Progenitor cell of endocrine pancreas (in vitro differentiated cells): ENCODE results near the gene CHST15. TPM values are rescaled to one million over a fixed set of nuclear protein-coding genes. Genes with fewer than 3 reads are reported as not detected.

Experiments
- DNase-seq: peaks from one replicate; pipeline ENCODE4 v3.0.0; 2021; ENCODE audit warnings: low spot score; ENCODE audit not compliant: unreplicated experiment
- H3K27ac Mint-ChIP-seq: 2 replicates; pipeline ENCODE4 v1.8.0; 2021; ENCODE audit warnings: mild to moderate bottlenecking, moderate library complexity, mixed read lengths
- H3K27me3 Mint-ChIP-seq: 2 replicates; pipeline ENCODE4 v1.8.0; 2021; ENCODE audit warnings: mixed read lengths
- H3K36me3 Mint-ChIP-seq: 2 replicates; pipeline ENCODE4 v1.8.0; 2022; ENCODE audit warnings: mixed read lengths; ENCODE audit not compliant: insufficient read depth
- H3K4me1 Mint-ChIP-seq: 2 replicates; pipeline ENCODE4 v1.8.0; 2021; ENCODE audit warnings: low read depth, mixed read lengths
- H3K4me3 Mint-ChIP-seq: 2 replicates; pipeline ENCODE4 v1.8.0; 2021; ENCODE audit warnings: low read depth, mild to moderate bottlenecking, moderate library complexity, mixed read lengths
- H3K9me3 Mint-ChIP-seq: 2 replicates; pipeline ENCODE4 v1.8.0; 2021; ENCODE audit warnings: low read depth, mixed read lengths
- CTCF ChIP-seq: fragments of 200-600 bp; sonication (generic); IDR thresholded peaks from one replicate; pipeline ENCODE4 v1.5.0; 2021; ENCODE audit warnings: antibody characterized with exemption, mild to moderate bottlenecking; ENCODE audit not compliant: unreplicated experiment
- total RNA-seq: library from RNA; stranded (reverse); gene quantifications from 2 replicates; pipeline ENCODE4 v1.2.1, GENCODE V29; 2021

CHST15 gene
- total RNA-seq, 1 donor from 2014 or later, result 7.9 TPM

DNA sequence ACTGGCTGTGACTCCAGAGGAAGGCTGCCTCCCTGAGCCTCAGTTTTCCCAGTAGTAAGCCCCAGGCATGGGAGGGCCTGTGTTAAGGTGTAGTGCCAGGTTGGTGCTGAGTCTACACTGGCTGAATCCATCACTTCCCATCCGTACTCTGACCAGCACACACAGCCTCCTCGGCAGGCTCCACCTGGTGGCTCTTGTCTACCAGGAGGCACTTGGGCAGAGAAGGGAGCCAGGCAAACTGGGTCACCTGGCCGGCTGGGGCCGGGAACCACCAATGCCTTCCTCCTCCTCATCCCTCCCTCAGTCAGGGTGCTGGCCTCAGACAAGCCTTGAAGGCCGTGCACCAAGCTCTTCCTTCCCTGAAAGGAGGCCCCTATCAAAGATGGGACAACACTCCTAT lies 75.7 kb downstream of the CHST15 start:
- peaks cover 2% of the 10 kb centered on the region for H3K36me3 Mint-ChIP-seq
- no peak for TF ChIP-seq CTCF
- H3K27ac Mint-ChIP-seq, result no peak overlapping the region
- no peak overlapping the region for H3K4me3 Mint-ChIP-seq
- peaks cover 11% of the 10 kb centered on the region for H3K27me3 Mint-ChIP-seq
- H3K9me3 Mint-ChIP-seq, result peaks cover 9% of the 10 kb centered on the region
- no peaks in the 10 kb centered on the region for H3K4me1 Mint-ChIP-seq
- no peak for DNase-seq

GRCh38 chr10:124016804-124017375 lies 76.5 kb downstream of the CHST15 start:
- Mint-ChIP-seq H3K4me3 (no peak overlapping the region), H3K27me3 (peaks cover 7% of the 10 kb centered on the region), H3K27ac (no peak overlapping the region), H3K4me1 (no peaks in the 10 kb centered on the region), H3K36me3 (peaks cover 2% of the 10 kb centered on the region), H3K9me3 (peaks cover 9% of the 10 kb centered on the region)
- no peak for DNase-seq
- no peak for TF ChIP-seq CTCF

GRCh38 chr10:124015991-124016390 lies 77.4 kb downstream of the CHST15 start:
- Mint-ChIP-seq H3K36me3 (peaks cover 4% of the 10 kb centered on the region), H3K4me3 (no peak overlapping the region), H3K27ac (no peak overlapping the region), H3K4me1 (no peaks in the 10 kb centered on the region), H3K9me3 (peaks cover 9% of the 10 kb centered on the region), H3K27me3 (peaks cover 3% of the 10 kb centered on the region)
- TF ChIP-seq CTCF, result no peak
- DNase-seq, result no peak

GRCh38 chr10:124014416-124015154 lies 78.8 kb downstream of the CHST15 start:
- H3K9me3 Mint-ChIP-seq, result peaks cover 9% of the 10 kb centered on the region
- H3K27ac Mint-ChIP-seq, result no peak overlapping the region
- H3K36me3 Mint-ChIP-seq, result peaks cover 4% of the 10 kb centered on the region
- no peak overlapping the region for H3K4me3 Mint-ChIP-seq
- peaks cover 3% of the 10 kb centered on the region for H3K27me3 Mint-ChIP-seq
- no peak for DNase-seq
- no peak for TF ChIP-seq CTCF
- no peaks in the 10 kb centered on the region for H3K4me1 Mint-ChIP-seq

DNA sequence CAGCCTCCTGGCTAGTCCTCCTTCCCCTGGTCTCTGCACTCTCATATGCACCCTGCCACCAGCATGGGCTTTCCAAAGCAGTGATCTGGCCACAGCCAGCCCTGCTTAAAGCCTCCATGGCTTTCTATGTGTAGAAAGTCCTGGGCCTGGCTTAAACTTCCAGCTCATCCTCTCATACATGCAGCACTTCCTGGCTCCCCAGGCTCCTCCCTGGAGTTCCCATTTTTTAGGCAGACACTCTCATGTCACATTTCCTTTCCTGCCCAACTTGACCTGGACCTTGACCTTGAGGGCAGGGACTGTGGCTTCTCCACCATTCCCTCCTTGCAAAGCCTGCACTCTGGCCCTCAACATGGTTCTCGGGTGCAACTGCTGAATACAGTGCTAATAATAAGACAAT lies 79.5 kb downstream of the CHST15 start:
- H3K27me3 Mint-ChIP-seq, result no peaks in the 10 kb centered on the region

More for the DNA sequence above, 79.5 kb downstream of the CHST15 start:
- no peak overlapping the region for H3K27ac Mint-ChIP-seq
- TF ChIP-seq CTCF, result no peak
- H3K36me3 Mint-ChIP-seq, result peaks cover 4% of the 10 kb centered on the region
- H3K4me3 Mint-ChIP-seq, result no peak overlapping the region
- H3K9me3 Mint-ChIP-seq, result peaks cover 9% of the 10 kb centered on the region
- H3K4me1 Mint-ChIP-seq, result no peaks in the 10 kb centered on the region
- no peak for DNase-seq
